Myocyte (in vitro differentiated cells): ENCODE data around the gene RBM27. TPM values are rescaled to one million over a fixed set of nuclear protein-coding genes. Genes with fewer than 3 reads are reported as not detected.

Source experiments
- total RNA-seq: library from RNA; depleted of rRNA; stranded (reverse); fragments of >200 nt; gene quantifications from 2 replicates; pipeline ENCODE4 v1.2.3, GENCODE V29; 2014

RBM27 gene
- total RNA-seq, 1 donor from 2014 or later: 21.9 TPM

Other genes with a start within 250 kb of the RBM27 start
- gene PLAC8L1, start 98.0 kb upstream of the RBM27 start, total RNA-seq: 0.88 TPM in 1 of 2 replicates, not detected in the other
- gene LARS1, start 21.0 kb upstream of the RBM27 start, total RNA-seq: 135 and 139 TPM in 2 replicates
- 0.10 and 0.35 TPM in 2 replicates for gene POU4F3, start 135.2 kb downstream of the RBM27 start, total RNA-seq
- 51.9 and 67.5 TPM in 2 replicates for gene TCERG1, start 243.7 kb downstream of the RBM27 start, total RNA-seq